ENCODE data around the gene CHD9. TPM values are rescaled to one million over a fixed set of nuclear protein-coding genes. Genes with fewer than 3 reads are reported as not detected.

The CHD9 gene
- total RNA-seq, 1 donor from 2014 or later = 71.4 TPM

GRCh38 chr16:53358884-53359283 lies 304.1 kb downstream of the CHD9 start:
- DNase-seq (ENCODE audit: low spot score) = no peak

- DNase-seq (ENCODE audit: low spot score) = no peak
These were observed 315.1 kb downstream of the CHD9 start for GRCh38 chr16:53369921-53370320.

- no peak for DNase-seq (ENCODE audit: low spot score)
These were observed 316.0 kb downstream of the CHD9 start for GRCh38 chr16:53370827-53371226.

DNA sequence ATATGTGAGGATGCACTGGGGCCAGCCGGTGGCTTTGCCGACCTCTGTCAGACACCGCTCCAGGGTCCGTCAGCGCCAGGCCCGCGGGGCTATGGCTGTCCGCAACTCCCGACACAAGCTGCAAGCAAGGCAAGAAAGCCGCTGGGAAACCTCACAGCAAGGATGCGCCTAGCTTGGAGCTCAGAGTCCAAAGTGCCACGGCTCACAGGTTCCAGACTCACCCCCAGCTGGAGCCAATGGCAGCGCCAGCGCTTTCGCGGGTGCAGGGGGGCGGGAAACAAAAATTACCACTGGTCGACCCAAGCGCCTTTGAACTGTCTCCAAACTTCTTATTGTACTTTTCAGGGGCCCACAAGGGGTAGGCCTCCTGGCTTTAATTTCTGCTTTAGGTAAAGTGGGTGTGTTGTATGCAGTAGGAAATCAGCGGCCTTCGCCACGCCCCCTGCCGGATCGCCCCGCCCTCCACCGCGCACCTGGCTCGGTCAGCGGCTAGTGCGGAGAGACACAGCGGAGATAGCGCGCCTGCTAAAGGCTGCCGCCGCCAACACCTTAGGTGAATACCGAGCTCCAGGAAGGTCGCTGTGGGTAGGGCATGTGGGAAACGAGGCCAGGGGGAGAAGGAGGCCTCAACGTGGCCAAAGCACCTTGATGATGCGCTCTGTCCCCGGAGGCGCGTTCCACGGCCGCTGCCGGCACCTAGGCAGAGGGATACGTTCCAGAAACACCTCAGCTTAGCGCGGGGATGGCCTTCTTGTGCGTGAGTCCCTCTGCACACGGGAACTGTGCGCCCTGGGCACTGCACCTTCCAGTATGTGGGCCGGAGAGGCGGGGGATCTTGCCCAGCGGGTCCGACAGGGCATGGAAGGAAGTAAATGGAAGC lies 318.4 kb downstream of the CHD9 start:
- peak; percentile 76 for DNase-seq (ENCODE audit: low spot score)

DNA sequence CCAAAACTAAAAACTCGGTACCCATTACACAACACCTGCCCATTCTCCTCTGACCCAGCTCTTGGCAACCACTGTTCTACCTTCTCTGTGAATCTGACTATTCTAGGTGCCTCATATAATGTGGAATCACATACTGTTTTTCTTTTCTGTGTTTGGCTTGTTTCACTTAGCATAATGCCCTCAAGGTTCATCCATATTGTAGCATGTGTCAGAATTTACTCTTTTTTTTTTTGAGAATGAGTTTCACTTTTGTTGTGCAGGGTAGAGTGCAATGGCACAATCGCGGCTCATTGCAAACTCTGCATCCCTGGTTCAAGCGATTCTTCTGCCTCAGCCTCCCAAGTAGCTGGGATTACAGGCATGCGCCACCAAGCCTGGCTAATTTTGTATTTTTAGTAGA lies 320.0 kb downstream of the CHD9 start:
- DNase-seq (ENCODE audit: low spot score) = no peak

DNA sequence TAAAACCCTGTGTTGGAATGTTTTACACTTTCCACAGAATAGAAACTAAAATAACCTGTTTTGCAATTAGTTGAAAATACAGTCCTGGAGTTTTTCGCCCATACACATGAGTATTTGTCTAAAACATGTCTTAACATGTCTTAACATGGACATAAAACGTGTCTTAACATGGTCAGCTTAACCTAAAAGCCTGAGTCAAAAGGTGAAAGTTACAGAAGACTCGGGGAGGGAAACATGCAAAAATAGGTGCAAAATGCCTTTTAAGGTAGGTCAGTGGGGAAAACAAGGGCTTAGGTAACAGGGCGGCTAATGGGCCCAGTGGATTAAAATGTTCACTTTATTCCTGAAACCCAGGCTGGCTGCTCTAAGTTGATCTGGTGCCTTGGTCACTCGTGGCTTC lies 323.3 kb downstream of the CHD9 start:
- DNase-seq (ENCODE audit: low spot score) = no peak

Other genes with a start within 250 kb of the CHD9 start
- gene CHD9NB, start 2.1 kb upstream of the CHD9 start, total RNA-seq = 4.8 TPM

Data from mucosa of gallbladder (tissue), 1 donor.